IMR-90 (cell line): Measurements from ENCODE around the gene CHRM4.

Experiments
- CEBPB ChIP-seq: IDR thresholded peaks from 2 replicates; pipeline ENCODE4 v1.6.1; 2012; ENCODE audit warnings: low read depth, low read length, improper control_type of control experiment
- MAZ ChIP-seq: IDR thresholded peaks from 2 replicates; pipeline ENCODE4 v1.6.1; 2012; ENCODE audit warnings: low read depth, mild to moderate bottlenecking, low read length, improper control_type of control experiment, moderate library complexity, borderline replicate concordance
- POLR2A ChIP-seq: IDR thresholded peaks from 2 replicates; pipeline ENCODE4 v1.6.1; 2012; ENCODE audit warnings: mild to moderate bottlenecking, low read depth, low read length
- RAD21 ChIP-seq: IDR thresholded peaks from 2 replicates; pipeline ENCODE4 v1.6.1; 2012; ENCODE audit warnings: low read length, improper control_type of control experiment
- SMC3 ChIP-seq: fragments of 150-350 bp; IDR thresholded peaks from 2 replicates; pipeline ENCODE4 v1.6.1; 2016; ENCODE audit warnings: low read depth, mild to moderate bottlenecking, antibody characterized with exemption, low read length, moderate library complexity
- TF ChIP-seq, protein P1 (sequence below): conservative IDR thresholded peaks from 2 replicates; pipeline ENCODE4 v1.5.1; 2012; ENCODE audit warnings: mild to moderate bottlenecking, low read depth, low read length, improper control_type of control experiment
- TF ChIP-seq, protein P2 (sequence below): fragments of 150-350 bp; IDR thresholded peaks from 2 replicates; pipeline ENCODE4 v1.6.1; 2017; ENCODE audit warnings: mild to moderate bottlenecking, antibody characterized with exemption, low read length, low read depth

DNA sequence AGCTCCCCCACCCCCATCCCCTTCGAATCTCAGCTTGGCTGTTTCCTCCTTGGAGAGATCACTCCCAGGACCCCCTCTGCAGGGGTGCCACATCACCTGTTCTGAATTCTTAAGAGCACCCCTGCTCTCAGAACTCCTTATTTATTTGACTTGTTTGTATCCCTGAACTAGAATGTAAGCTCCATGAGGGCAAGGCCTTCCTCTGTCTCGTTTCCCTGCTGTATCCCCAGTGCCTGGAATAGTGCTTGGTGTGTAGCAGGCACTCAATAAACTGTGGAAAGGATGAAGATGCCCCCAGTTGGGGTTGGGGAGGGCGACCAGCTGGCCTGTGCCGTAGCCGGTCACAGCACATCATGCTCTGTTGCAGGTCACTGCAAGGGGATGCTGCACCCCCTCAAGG, 13.7 kb downstream of the CHRM4 start:
- TF ChIP-seq, protein P1, sequence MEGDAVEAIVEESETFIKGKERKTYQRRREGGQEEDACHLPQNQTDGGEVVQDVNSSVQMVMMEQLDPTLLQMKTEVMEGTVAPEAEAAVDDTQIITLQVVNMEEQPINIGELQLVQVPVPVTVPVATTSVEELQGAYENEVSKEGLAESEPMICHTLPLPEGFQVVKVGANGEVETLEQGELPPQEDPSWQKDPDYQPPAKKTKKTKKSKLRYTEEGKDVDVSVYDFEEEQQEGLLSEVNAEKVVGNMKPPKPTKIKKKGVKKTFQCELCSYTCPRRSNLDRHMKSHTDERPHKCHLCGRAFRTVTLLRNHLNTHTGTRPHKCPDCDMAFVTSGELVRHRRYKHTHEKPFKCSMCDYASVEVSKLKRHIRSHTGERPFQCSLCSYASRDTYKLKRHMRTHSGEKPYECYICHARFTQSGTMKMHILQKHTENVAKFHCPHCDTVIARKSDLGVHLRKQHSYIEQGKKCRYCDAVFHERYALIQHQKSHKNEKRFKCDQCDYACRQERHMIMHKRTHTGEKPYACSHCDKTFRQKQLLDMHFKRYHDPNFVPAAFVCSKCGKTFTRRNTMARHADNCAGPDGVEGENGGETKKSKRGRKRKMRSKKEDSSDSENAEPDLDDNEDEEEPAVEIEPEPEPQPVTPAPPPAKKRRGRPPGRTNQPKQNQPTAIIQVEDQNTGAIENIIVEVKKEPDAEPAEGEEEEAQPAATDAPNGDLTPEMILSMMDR = no peak
- TF ChIP-seq RAD21 (no peak), CEBPB (no peak), SMC3 (no peak), POLR2A (no peak), MAZ (no peak)
- TF ChIP-seq, protein P2, sequence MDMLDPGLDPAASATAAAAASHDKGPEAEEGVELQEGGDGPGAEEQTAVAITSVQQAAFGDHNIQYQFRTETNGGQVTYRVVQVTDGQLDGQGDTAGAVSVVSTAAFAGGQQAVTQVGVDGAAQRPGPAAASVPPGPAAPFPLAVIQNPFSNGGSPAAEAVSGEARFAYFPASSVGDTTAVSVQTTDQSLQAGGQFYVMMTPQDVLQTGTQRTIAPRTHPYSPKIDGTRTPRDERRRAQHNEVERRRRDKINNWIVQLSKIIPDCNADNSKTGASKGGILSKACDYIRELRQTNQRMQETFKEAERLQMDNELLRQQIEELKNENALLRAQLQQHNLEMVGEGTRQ = no peak
